Endothelial cell of umbilical vein (primary cell): ENCODE results near the gene CLDN6. TPM values are rescaled to one million over a fixed set of nuclear protein-coding genes. Genes with fewer than 3 reads are reported as not detected.

Experiments
- BruUV-seq: library from RNA; stranded (reverse); fragments of 400-500 nt; replicated peaks from 2 replicates; lab custom pipeline; 2021; lab: Mats Ljungman, UMichigan
- CTCF ChIA-PET: fragments of 300-600, 350-600 bp; sonication (Branson Sonifier 250); formaldehyde crosslinking; loops from one replicate; lab custom pipeline; 2021; ENCODE audit warnings: antibody characterized with exemption, inconsistent platforms; lab: Charles Lee
- POLR2A ChIA-PET: fragments of 300-600, 350-600 bp; sonication (Branson Sonifier 250); formaldehyde crosslinking; loops from one replicate; lab custom pipeline; 2021; ENCODE audit warnings: antibody characterized with exemption, inconsistent platforms; lab: Charles Lee
- DNase-seq: peaks from one replicate; pipeline ENCODE4 v3.0.0-alpha.2; 2011; ENCODE audit warnings: low read depth, low spot score
- FAIRE-seq: peaks from 2 replicates; lab custom pipeline; 2011; peaks lifted over from hg19 to GRCh38; lab: Jason Lieb, UNC
- H2AFZ ChIP-seq: 2 replicates; pipeline ENCODE4 v1.6.0; 2012; ENCODE audit warnings: low read depth, low read length, control low read depth, inconsistent platforms
- H3K27ac ChIP-seq: 2 replicates; pipeline ENCODE4 v1.5.1; 2011; ENCODE audit warnings: low read depth, mild to moderate bottlenecking, control low read depth, low read length, moderate library complexity; ENCODE audit not compliant: insufficient read depth
- H3K27me3 ChIP-seq, 2 experiments: 2 replicates each; pipeline versions ENCODE4 v1.6.0 to v1.6.1; 2011; ENCODE audit warnings: low read length in 2 of 2, mixed read lengths in 1 of 2; ENCODE audit not compliant: control insufficient read depth in 2 of 2, insufficient read depth in 2 of 2
- H3K36me3 ChIP-seq, 2 experiments: 2 replicates in 1 of 2; 3 replicates in 1 of 2; pipeline ENCODE4 v1.5.1; 2011; ENCODE audit warnings: low read length in 2 of 2, mild to moderate bottlenecking in 1 of 2, moderate library complexity in 1 of 2; ENCODE audit not compliant: control insufficient read depth in 2 of 2, insufficient read depth in 2 of 2; ENCODE audit errors: extremely low read depth in 1 of 2
- H3K4me1 ChIP-seq: 3 replicates; pipeline ENCODE4 v1.5.1; 2011; ENCODE audit warnings: mild to moderate bottlenecking, low read length; ENCODE audit not compliant: control insufficient read depth, insufficient read depth; ENCODE audit errors: extremely low read depth
- H3K4me2 ChIP-seq: 2 replicates; pipeline ENCODE4 v1.6.1; 2011; ENCODE audit warnings: low read length, control low read depth, mixed read lengths; ENCODE audit not compliant: insufficient read depth
- H3K4me3 ChIP-seq, 3 experiments: fragments of 200-600 bp in 1 of 3; sonication (generic), shearing (Covaris generic) in 1 of 3; replicated peaks in 1 of 3; 2 replicates each; pipeline ENCODE4 v1.5.1; 2011 to 2016; ENCODE audit warnings: control low read depth in 3 of 3, low read length in 3 of 3, mild to moderate bottlenecking in 2 of 3, inconsistent platforms in 1 of 3, low read depth in 1 of 3, moderate library complexity in 1 of 3; ENCODE audit not compliant: insufficient read depth in 1 of 3
- H3K79me2 ChIP-seq: 2 replicates; pipeline ENCODE4 v1.6.0; 2012; ENCODE audit warnings: low read length, inconsistent platforms; ENCODE audit not compliant: control insufficient read depth, insufficient read depth
- H3K9ac ChIP-seq: replicated peaks from 2 replicates; pipeline ENCODE3; 2011; ENCODE audit warnings: low read length, control low read depth; ENCODE audit not compliant: insufficient read depth; ENCODE audit errors: extremely low read depth
- H3K9me1 ChIP-seq: replicated peaks from 3 replicates; pipeline ENCODE4 v1.6.0; 2011; ENCODE audit warnings: mild to moderate bottlenecking, low read length; ENCODE audit not compliant: control insufficient read depth, insufficient read depth; ENCODE audit errors: extremely low read depth
- H3K9me3 ChIP-seq: replicated peaks from 2 replicates; pipeline ENCODE4 v1.5.1; 2012; ENCODE audit warnings: low read length, inconsistent platforms; ENCODE audit not compliant: control insufficient read depth, insufficient read depth
- H4K20me1 ChIP-seq: replicated peaks from 2 replicates; pipeline ENCODE3; 2011; ENCODE audit warnings: mild to moderate bottlenecking, low read length; ENCODE audit not compliant: control insufficient read depth, insufficient read depth; ENCODE audit errors: extremely low read depth
- EZH2 ChIP-seq: IDR thresholded peaks from 2 replicates; pipeline ENCODE4 v1.6.1; 2012; ENCODE audit warnings: borderline replicate concordance, low read depth, mild to moderate bottlenecking, moderate library complexity, low read length, inconsistent platforms; ENCODE audit not compliant: severe bottlenecking
- MYC ChIP-seq: IDR thresholded peaks from one replicate; pipeline ENCODE4 v1.6.1; 2011; ENCODE audit warnings: mild to moderate bottlenecking, low read depth, low read length
- POLR2A ChIP-seq: IDR thresholded peaks from 2 replicates; pipeline ENCODE4 v1.6.1; 2012; ENCODE audit warnings: low read depth, mild to moderate bottlenecking, control low read depth, low read length
- dilution Hi-C: fragments of 300-500 bp; cut with MboI; formaldehyde crosslinking; loops from one replicate; pipeline ENCODE4 v1.15.0; 2019; ENCODE audit warnings: low sequenced_read_pairs; ENCODE audit not compliant: extremely low pct_ligation_motif_present
- intact Hi-C: fragments of 100-400 bp; cut with micrococcal nuclease; formaldehyde crosslinking; loops from one replicate; pipeline ENCODE4 v1.10.0; 2022
- polyA plus RNA-seq, 4 experiments: library from polyadenylated mRNA; depleted of rRNA in 3 of 4; stranded (reverse) in 3 of 4; unstranded in 1 of 4; fragments of >200 nt; gene quantifications; 2 replicates each; pipeline versions ENCODE4 v1.2.1 to v1.2.3, GENCODE V29; 2011 to 2012; ENCODE audit warnings: missing spikeins in 1 of 4
- total RNA-seq: library from RNA; stranded (reverse); gene quantifications from 2 replicates; pipeline ENCODE4 v1.2.3, GENCODE V29; 2021
- TF ChIP-seq, protein P1 (sequence below): IDR thresholded peaks from 2 replicates; pipeline ENCODE4 v1.6.1; 2011; ENCODE audit not compliant: insufficient read depth, insufficient read length
- TF ChIP-seq, protein P2 (sequence below), 2 donors: IDR thresholded peaks; 1 replicate in 1 of 2; 2 replicates in 1 of 2; pipeline ENCODE4 v1.5.1; 2011; ENCODE audit warnings: low read length in 2 of 2, mild to moderate bottlenecking in 2 of 2, moderate library complexity in 2 of 2, control low read depth in 1 of 2, inconsistent platforms in 1 of 2, low read depth in 1 of 2; ENCODE audit not compliant: insufficient read depth in 1 of 2; ENCODE audit errors: extremely low read depth in 1 of 2

CLDN6 gene
- total and polyA plus RNA-seq, 2 donors (not counting 3 experiments of a cell fraction or from before 2014, with no cell fraction given): 0.28 TPM; not detected in 1

DNA sequence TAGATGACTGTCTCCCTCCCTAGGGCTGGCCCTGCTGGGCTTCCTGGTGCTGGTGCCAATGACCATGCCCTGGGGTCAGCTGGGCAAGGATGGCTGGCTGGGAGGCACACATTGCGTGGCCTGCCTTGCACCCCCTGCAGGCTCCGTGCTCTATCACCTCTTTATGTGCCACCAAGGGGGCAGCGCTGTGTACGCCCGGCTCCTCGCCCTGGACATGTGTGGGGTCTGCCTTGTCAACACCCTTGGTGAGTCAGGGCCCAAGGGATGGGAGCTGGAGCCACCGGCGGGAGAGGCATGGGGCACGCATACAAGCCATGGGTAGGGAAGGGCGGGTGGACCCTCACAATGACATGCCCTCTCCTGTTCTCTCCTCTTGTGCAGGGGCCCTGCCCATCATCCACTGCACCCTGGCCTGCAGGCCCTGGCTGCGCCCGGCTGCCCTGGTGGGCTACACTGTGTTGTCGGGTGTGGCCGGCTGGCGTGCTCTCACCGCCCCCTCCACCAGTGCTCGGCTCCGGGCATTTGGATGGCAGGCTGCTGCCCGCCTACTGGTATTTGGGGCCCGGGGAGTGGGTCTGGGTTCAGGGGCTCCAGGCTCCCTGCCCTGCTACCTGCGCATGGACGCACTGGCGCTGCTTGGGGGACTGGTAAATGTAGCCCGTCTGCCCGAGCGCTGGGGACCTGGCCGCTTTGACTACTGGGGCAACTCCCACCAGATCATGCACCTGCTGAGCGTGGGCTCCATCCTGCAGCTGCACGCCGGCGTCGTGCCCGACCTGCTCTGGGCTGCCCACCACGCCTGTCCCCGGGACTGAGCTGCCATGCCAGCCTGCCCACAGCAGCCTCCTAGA is 46.6 kb downstream of the CLDN6 start:
- TF ChIP-seq, protein P1, sequence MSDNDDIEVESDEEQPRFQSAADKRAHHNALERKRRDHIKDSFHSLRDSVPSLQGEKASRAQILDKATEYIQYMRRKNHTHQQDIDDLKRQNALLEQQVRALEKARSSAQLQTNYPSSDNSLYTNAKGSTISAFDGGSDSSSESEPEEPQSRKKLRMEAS: no peak
- TF ChIP-seq POLR2A (peak; percentile 49), EZH2 (no peak), MYC (no peak)
- TF ChIP-seq, protein P2, sequence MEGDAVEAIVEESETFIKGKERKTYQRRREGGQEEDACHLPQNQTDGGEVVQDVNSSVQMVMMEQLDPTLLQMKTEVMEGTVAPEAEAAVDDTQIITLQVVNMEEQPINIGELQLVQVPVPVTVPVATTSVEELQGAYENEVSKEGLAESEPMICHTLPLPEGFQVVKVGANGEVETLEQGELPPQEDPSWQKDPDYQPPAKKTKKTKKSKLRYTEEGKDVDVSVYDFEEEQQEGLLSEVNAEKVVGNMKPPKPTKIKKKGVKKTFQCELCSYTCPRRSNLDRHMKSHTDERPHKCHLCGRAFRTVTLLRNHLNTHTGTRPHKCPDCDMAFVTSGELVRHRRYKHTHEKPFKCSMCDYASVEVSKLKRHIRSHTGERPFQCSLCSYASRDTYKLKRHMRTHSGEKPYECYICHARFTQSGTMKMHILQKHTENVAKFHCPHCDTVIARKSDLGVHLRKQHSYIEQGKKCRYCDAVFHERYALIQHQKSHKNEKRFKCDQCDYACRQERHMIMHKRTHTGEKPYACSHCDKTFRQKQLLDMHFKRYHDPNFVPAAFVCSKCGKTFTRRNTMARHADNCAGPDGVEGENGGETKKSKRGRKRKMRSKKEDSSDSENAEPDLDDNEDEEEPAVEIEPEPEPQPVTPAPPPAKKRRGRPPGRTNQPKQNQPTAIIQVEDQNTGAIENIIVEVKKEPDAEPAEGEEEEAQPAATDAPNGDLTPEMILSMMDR (IDR thresholded peaks at IDR 0.05; ENCODE audit: extremely low read depth in 1 of 2, insufficient read depth in 1 of 2, low read depth in 1 of 2, low read length in 2 of 2): no peak
- Histone ChIP-seq H3K4me3 (no peak overlapping the region), H2AFZ (no peak overlapping the region), H3K36me3 (peaks cover 0 to 2% of the 10 kb centered on the region in 2 experiments), H3K27me3 (peaks cover 3 to 18% of the 10 kb centered on the region in 2 experiments), H3K4me1 (peaks cover 9% of the 10 kb centered on the region), H3K9me3 (no peaks in the 10 kb centered on the region), H3K4me2 (no peak overlapping the region), H3K27ac (no peak overlapping the region), H3K9ac (no peak overlapping the region), H4K20me1 (no peaks in the 10 kb centered on the region), H3K9me1 (no peaks in the 10 kb centered on the region), H3K79me2 (peaks cover 12% of the 10 kb centered on the region)
- no TSS peak for BruUV-seq
- DNase-seq (no peak), FAIRE-seq (no peak)
- CTCF ChIA-PET: interaction anchor here (2.4 kb wide), 1 partner anchor 10 kb away, joined by 10 read pairs; the partner anchor contains the start of gene PKMYT1
- dilution Hi-C loops: no loop called here
- intact Hi-C loops: no loop called here
- POLR2A ChIA-PET: interaction anchor here (1.1 kb wide), 1 partner anchor 9 kb away, joined by 3 read pairs; the partner anchor contains the start of gene PKMYT1
